Measurements from ENCODE around the gene AXDND1.

AXDND1 gene

GRCh38 chr1:179506199-179506598 lies 140.4 kb downstream of the AXDND1 start:
- no peaks in the 10 kb centered on the region for H3K36me3 ChIP-seq (ENCODE audit: insufficient read depth, low read length)

DNA sequence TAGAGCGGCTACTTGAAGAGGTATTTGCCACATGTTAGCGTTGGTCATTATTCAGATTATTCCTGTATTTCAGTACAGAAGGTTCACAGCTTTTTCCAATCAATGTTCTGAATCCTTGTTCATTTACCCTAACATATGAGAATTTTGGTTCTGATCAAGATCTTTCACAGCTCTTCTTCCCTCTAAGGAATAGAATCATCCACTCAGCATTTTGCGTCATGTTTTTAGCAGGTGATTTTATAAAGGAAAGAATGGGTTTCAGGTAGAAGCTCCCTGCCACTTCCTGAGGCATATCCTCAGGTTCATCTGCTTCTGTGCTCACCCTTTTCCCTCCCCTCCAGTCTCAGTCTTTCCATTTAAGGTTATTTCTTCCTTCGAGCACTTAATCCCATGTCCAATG lies 143.6 kb downstream of the AXDND1 start:
- DNase-seq = no peak

More at GRCh38 chr1:179506199-179506598, 140.4 kb downstream of the AXDND1 start:
- no peaks in the 10 kb centered on the region for H3K9me3 ChIP-seq (ENCODE audit: insufficient read depth, low read length, severe bottlenecking)
- H3K4me1 ChIP-seq (ENCODE audit: insufficient read depth, low read length) = no peaks in the 10 kb centered on the region
- H3K79me2 ChIP-seq (ENCODE audit: insufficient read depth, low read length) = no peaks in the 10 kb centered on the region
- no peak overlapping the region for H3K27ac ChIP-seq (ENCODE audit: low read length)
- DNase-seq = no peak
- no peaks in the 10 kb centered on the region for H4K20me1 ChIP-seq (ENCODE audit: insufficient read depth, low read length)
- peaks cover 13% of the 10 kb centered on the region for H3K27me3 ChIP-seq (ENCODE audit: insufficient read depth, low read length, poor library complexity)
- no peak overlapping the region for H3K4me2 ChIP-seq (ENCODE audit: insufficient read depth, low read length)
- TF ChIP-seq EZH2 (IDR thresholded peaks at IDR 0.05; ENCODE audit: borderline replicate concordance, low read depth, low read length, severe bottlenecking) = no peak
- TF ChIP-seq, protein P1, sequence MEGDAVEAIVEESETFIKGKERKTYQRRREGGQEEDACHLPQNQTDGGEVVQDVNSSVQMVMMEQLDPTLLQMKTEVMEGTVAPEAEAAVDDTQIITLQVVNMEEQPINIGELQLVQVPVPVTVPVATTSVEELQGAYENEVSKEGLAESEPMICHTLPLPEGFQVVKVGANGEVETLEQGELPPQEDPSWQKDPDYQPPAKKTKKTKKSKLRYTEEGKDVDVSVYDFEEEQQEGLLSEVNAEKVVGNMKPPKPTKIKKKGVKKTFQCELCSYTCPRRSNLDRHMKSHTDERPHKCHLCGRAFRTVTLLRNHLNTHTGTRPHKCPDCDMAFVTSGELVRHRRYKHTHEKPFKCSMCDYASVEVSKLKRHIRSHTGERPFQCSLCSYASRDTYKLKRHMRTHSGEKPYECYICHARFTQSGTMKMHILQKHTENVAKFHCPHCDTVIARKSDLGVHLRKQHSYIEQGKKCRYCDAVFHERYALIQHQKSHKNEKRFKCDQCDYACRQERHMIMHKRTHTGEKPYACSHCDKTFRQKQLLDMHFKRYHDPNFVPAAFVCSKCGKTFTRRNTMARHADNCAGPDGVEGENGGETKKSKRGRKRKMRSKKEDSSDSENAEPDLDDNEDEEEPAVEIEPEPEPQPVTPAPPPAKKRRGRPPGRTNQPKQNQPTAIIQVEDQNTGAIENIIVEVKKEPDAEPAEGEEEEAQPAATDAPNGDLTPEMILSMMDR (IDR thresholded peaks at IDR 0.05; ENCODE audit: borderline replicate concordance, extremely low read depth, low read length, poor library complexity, severe bottlenecking) = no peak
- H3K4me3 ChIP-seq (ENCODE audit: low read depth in 1 of 2, low read length in 2 of 2) = no peak overlapping the region
- no peak for ATAC-seq (ENCODE audit: insufficient read depth, low read depth)
- no peak overlapping the region for H2AFZ ChIP-seq (ENCODE audit: low read depth, low read length)
- no peak overlapping the region for H3K9ac ChIP-seq (ENCODE audit: low read depth, low read length)

GRCh38 chr1:179510038-179510437 lies 144.3 kb downstream of the AXDND1 start:
- H2AFZ ChIP-seq (ENCODE audit: low read depth, low read length) = no peak overlapping the region
- no peaks in the 10 kb centered on the region for H3K79me2 ChIP-seq (ENCODE audit: insufficient read depth, low read length)
- no peak overlapping the region for H3K27ac ChIP-seq (ENCODE audit: low read length)
- H3K36me3 ChIP-seq (ENCODE audit: insufficient read depth, low read length) = no peaks in the 10 kb centered on the region
- H3K9ac ChIP-seq (ENCODE audit: low read depth, low read length) = no peak overlapping the region
- no peaks in the 10 kb centered on the region for H3K9me3 ChIP-seq (ENCODE audit: insufficient read depth, low read length, severe bottlenecking)
- no peak overlapping the region for H3K4me2 ChIP-seq (ENCODE audit: insufficient read depth, low read length)
- peaks cover 13% of the 10 kb centered on the region for H3K27me3 ChIP-seq (ENCODE audit: insufficient read depth, low read length, poor library complexity)
- H3K4me3 ChIP-seq (ENCODE audit: low read depth in 1 of 2, low read length in 2 of 2) = no peak overlapping the region
- TF ChIP-seq, protein P1 (IDR thresholded peaks at IDR 0.05; ENCODE audit: borderline replicate concordance, extremely low read depth, low read length, poor library complexity, severe bottlenecking) = no peak
- TF ChIP-seq EZH2 (IDR thresholded peaks at IDR 0.05; ENCODE audit: borderline replicate concordance, low read depth, low read length, severe bottlenecking) = no peak
- no peak for ATAC-seq (ENCODE audit: insufficient read depth, low read depth)
- no peaks in the 10 kb centered on the region for H4K20me1 ChIP-seq (ENCODE audit: insufficient read depth, low read length)
- no peaks in the 10 kb centered on the region for H3K4me1 ChIP-seq (ENCODE audit: insufficient read depth, low read length)
- DNase-seq = no peak

More for the DNA sequence above, 143.6 kb downstream of the AXDND1 start:
- Histone ChIP-seq H3K4me2 (ENCODE audit: insufficient read depth, low read length) (no peak overlapping the region), H2AFZ (ENCODE audit: low read depth, low read length) (no peak overlapping the region), H3K27me3 (ENCODE audit: insufficient read depth, low read length, poor library complexity) (peaks cover 13% of the 10 kb centered on the region), H3K9me3 (ENCODE audit: insufficient read depth, low read length, severe bottlenecking) (no peaks in the 10 kb centered on the region), H3K9ac (ENCODE audit: low read depth, low read length) (no peak overlapping the region), H3K27ac (ENCODE audit: low read length) (no peak overlapping the region), H3K79me2 (ENCODE audit: insufficient read depth, low read length) (no peaks in the 10 kb centered on the region), H3K36me3 (ENCODE audit: insufficient read depth, low read length) (no peaks in the 10 kb centered on the region), H3K4me3 (ENCODE audit: low read depth in 1 of 2, low read length in 2 of 2) (no peak overlapping the region), H3K4me1 (ENCODE audit: insufficient read depth, low read length) (no peaks in the 10 kb centered on the region), H4K20me1 (ENCODE audit: insufficient read depth, low read length) (no peaks in the 10 kb centered on the region)
- no peak for ATAC-seq (ENCODE audit: insufficient read depth, low read depth)
- no peak for TF ChIP-seq EZH2 (IDR thresholded peaks at IDR 0.05; ENCODE audit: borderline replicate concordance, low read depth, low read length, severe bottlenecking)
- TF ChIP-seq, protein P1 (IDR thresholded peaks at IDR 0.05; ENCODE audit: borderline replicate concordance, extremely low read depth, low read length, poor library complexity, severe bottlenecking) = no peak

Measured in DND-41 (cell line).